NAMALWA (cell line): ENCODE results near the gene ZMIZ1.
A peak's percentile ranks its signal among the peaks of the same experiment; 100 is the strongest.

Experiments used
- DNase-seq: peaks from one replicate; pipeline ENCODE4 v3.0.0-alpha.2; 2015; ENCODE audit warnings: low spot score

The ZMIZ1 gene

DNA sequence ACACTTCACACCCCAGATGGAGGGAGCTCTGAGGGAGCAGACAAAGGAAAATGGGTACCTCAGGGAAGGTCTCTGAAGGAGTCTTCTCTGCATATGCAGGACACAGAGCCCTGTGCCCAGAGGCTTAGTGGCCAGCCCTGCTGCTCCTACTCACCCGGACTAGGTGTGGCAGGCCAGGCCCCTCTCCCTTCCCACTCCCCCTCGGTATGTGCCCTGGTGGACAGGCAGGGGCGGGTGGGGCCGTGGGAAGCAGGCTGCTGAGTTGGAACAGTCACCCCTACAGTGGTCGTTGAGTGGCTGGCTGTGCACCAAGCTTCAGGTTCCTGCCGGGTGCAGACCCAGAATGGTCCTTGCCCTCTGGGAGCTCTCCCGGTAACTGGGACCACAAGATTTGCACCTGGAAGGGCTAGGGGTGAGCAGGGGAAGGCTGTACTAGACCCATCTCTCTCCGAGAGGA is 68.6 kb downstream of the ZMIZ1 start:
- peak; percentile 3 for DNase-seq

DNA sequence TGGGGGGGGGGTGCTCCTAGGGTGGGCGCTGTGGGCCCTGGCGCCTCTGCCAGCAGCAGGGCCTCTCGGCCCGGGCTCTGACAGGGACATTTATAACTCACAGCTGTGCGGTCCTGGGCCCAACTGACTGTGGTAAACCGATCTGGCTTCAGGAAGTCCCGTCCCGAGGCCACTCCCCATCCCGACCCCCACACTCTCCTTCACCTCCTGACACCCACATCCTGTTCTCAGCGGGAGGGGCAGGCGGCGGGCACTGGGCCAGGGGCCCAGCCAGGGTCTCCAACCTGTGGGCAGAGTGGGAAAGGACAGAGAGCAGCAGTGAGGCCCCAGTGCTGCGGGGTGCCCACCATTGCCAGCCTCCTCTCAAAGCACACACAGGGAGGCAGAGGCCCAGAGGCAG is 69.1 kb downstream of the ZMIZ1 start:
- peak; percentile 35 for DNase-seq

DNA sequence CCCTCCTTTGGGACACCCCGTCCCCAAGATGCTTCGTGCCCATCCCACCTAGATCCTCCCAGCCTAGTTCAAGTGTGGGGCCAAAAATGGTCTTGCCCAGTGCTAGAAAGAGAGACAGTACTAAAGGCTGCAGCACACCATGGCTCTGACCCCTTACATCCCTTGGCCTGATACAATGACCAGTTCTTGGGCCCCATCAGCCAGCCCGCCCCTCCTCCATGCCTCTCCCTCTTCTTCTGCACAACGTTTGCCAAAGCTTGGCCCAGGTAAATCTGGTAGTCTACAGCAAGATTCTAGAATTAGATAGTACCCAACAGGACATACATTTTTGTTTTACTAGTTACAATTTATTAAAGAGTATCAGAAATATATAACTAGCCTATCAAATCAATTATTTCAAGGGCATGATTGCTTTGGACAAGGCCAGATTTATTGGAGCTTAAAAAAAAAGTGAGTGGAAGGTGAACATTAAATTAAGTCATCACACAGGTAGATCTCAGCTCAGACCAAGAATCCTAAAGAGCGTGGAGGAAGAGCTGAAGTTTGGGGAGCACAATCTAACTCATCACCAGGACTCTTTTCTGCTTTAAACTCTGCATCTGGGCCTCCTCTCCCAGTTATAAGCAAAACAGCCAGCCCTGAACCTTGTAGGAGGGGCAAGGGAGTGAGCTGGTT is 69.8 kb downstream of the ZMIZ1 start:
- DNase-seq: no peak

DNA sequence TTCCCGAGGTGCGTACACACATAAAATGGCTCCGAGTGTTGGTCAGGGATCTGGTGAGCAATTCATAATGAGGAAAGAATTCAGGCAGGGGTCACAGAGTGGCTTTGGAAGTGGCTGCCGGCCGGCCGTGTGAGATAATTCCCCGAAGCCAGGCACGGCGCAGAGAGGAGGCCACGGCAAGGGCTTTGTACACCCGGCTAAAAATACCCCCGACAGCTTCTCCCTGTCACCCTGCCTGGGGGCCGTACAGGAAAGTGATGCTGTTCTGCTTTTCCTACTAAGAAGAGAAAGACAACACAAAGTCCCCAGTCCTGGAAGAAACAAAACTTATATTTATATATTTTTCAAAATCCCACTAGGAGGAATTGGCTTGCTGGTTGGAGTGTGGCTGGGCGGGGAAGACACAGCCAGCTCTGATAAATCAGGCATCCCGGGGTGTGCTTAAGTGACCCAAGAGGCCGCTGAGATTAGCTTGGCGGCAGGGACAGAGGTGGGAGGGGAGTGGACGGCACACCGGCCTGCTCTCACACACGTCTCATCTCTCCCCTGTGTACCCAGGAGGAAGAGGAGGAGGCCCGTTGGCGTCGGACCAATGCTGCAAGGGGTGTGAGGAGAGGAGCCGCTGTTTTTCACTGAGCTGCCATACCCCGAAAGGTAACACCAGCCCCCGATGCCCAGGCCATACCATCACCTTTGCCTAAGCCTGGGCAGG is 70.5 kb downstream of the ZMIZ1 start:
- DNase-seq: no peak

DNA sequence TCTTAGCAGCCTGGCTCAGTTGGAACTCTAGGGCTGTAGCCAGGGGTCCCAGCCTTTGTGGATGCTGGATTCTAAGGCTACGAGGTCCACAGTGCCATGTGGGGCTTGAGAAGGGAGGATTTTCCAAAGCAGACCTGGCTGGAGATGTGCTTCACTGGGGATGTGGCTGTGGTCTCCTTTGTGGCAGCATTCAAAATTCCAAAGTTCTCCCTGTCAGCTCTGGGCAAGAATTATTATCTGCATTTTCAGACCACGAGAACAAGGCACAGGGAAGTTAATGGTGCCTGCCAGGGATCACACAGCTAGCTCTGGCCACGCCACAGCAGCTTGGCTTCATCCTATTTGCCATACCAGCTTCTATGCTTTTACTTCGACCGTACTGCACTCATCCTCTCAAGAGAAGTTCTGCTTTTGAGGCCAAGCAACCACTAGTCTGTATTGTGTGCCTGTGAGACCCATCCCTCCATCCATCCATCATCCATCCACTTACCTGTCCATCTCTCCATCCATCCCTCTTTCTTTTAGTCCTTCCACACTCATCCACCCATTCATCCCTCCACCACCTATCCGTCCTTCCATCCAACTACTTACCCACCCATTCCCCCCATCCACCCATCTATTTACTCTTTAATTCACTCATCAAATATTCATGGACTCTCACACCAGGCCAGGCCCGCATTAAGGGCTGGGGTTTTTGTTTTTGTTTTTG is 71.5 kb downstream of the ZMIZ1 start:
- no peak for DNase-seq

DNA sequence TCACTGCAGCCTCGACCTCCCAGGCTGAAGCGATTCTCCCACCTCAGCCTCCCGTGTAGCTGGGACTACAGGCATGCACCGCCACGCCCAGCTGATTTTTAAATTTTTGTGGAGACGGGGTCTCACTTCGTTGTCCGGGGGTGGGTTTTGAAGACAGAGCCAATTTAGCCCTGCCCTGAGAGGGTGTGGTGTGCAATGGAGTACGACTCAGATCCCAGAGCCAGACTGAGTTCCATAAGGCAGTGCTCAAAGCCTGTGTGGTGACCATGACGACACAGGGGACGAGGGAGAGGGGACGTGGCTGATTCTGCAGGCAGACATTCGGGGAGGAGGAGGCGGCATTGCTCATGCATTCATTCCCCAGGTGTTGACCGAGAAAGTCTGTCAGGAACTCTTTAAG is 72.1 kb downstream of the ZMIZ1 start:
- DNase-seq: no peak

DNA sequence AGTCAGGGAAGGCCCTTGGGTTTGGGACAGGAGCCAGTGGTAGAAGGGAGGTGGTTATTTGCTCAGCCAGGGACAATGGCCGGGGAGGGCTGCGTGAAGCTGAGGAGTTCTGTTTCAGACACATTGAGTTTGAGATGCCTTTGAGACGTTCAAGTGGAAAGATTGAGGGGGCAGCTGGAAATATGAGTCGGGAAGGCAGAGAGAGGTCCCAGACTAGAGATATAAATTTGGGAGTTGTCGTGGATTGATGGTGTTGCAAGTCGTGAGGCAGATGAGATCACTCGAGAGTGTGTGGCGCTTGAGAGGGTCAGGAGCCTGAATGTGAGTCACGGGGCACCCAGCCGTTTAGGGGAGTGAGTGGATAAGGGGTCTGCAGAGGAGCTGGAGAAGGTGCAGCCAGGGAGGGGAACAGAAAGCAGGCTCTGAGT is 73.3 kb downstream of the ZMIZ1 start:
- DNase-seq: no peak

DNA sequence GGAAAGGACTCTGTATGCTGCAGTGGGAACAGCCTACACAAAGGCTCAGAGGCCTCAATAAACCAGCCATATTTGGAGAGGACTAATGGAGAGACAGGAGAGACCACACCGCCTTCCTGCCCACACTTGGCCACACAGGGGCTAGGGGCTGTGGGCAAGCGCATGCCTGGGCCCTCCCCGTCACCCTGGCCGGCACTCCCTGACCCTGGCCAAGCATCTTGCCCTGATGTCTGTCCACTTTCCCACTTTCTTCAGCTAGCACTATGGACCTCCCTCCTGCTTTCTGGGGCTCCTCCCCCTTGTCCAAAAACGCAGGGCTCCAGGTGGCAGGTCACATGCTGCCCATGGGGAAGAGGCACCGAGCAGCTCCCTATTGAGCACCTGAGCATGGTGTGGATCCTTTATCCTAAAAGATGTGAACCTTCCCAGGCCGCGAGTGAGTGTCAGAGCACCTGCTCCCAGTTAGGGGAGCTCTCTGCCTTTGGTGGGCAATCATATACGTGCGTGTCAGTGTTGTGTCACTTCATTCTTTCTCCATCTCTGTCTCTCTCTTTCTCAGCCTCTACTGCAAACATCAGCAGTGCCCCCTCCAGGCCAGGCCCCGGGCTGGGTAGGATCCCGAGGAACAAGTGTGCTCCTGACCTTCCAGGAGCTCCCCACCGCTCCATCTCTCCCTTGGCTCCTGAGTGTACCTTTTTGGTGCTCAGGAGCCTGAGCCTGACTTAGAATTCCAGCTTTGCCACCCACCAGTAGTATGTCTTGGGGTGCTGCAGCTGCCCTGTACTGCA is 74.0 kb downstream of the ZMIZ1 start:
- DNase-seq: no peak

DNA sequence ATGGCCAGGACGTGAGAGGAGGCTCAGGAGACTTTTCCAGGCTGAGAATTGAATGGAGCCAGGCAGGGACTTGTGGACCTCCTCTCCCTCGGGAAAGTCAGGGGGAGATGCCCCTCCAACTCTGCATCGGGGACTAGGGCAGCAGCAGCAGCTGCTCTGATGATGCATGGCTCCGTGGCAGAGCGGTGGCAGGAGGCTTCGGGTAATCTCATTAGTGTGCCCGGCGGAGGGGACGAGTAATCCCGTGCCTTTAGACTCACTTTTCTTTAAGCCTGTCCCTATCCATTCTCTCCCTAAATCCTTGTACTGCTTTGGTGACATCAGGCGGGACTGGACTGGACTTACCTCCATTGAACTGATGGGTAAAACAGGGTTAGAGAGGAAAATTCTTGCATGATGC is 75.1 kb downstream of the ZMIZ1 start:
- no peak for DNase-seq

DNA sequence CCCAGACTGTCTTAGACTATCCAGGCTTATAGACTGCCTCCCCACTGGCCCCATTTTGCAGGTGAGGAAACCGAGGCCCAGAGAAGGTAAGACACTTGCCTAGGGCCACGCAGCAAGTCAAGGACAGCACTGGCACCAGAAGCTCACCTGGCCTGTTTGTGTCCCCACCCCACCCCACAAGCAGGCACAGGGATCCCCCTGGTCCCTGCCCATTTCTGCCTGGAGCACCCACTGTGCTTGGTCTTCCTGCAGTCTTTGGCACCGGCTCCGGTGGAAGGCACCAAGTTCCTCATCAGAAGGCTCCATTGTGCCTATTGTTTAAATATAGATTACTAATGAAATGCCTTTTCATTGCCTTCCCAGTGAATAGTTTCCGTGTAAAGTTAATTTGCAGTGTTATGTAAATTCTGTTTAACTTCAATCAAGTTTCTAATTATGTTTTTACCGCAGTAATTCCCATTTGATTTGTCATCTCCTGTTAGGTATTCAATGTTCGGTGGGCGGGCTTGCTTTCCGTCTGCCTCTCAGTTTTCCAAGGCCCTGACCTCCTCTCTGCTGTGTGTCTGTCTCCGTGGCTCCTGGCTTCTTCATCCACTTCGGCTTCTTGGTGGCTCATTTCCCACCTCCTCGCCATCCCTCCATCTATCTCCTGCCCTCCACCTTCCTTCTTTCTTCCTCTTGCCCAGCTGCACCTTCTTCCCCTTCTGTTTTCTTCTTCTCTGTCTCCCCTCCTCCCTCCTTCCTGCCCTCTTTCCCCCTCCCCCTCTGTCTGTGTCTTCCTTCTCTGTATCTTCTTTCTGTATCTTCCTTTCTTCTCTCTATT is 75.8 kb downstream of the ZMIZ1 start:
- DNase-seq: no peak

DNA sequence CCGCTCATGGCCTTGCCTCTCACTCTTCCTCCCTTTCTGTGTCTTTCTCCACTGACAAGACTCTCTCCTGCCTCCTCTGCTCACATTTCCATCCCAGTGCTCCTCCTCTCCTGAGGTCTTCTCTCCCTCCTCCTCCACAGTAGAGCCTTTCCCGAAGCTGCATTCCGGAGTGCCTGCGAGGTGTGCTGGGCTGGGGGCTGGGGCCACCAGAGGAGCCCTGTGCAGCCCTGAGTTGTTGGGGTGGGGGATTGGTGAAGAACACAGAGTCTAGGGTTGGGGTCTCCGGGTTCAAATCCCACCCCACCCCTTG is 76.4 kb downstream of the ZMIZ1 start:
- DNase-seq: no peak

DNA sequence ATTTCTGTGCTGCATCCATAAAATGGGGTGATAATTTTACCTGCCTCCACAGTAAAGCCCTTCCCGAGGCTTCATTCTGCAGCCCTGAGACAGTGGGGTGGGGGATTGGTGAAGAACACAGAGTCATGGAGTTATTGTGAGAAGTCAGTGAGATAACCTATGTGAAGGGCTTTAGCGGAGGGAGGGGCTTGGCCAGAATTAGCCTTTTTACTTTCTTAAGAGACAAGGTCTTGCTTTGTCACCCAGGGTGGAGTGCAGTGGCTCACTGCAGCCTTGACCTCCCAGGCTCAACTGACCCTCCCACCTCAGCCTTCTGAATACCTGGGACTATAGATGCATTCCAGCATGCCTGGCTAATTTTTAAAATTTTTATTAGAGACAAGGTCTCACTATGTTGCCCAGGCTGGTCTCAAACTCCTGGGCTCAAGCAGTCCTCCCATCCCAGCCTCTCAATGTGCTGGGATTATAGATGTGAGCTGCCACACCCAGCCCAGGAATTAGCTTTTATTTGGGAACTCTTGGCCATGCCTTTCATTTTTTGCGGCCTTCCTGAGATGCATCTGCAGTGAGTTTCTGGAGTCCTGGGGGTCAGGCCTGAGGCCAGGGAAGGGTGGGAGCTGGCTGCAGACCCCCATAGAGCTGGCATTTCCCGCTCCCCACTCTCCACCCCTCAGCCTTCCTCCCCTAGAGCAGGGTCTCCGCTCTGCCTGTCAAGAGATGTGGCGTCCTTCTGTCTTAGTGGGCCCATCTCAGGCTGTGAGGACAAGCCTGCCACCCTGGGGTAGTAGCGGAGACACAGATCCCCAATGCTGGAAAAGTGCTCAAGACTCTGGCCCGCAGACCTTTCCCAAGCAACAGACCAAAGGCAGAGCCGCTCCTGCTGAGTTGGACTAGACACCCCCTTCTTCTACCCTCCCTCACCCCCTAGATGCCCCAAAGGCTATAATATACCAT is 77.0 kb downstream of the ZMIZ1 start:
- no peak for DNase-seq

DNA sequence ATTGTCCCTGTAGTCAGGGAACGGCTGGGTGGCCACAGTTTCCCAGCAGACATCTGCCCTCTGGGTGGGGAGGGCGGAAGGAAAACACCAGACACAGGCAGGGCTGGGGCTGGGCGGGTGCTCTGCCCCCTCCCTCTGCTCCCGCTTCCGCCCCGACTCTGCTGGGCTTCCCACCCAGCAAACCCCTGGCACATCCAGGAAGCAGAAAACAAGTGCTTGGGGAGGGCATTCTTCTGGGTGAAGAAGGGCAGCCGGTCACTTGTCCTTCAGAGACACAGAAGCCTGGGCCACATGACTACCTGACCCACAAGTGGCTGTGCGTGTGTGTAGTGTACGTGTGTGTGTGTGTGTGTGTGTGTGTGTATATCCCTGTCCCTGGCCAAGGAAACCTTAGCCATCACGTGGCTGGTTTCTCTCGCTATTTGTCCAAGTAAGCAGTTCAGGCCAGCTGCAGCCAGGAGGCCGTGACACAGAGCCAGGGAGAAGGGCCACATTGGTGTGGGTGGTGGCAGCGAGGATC is 77.9 kb downstream of the ZMIZ1 start:
- no peak for DNase-seq

DNA sequence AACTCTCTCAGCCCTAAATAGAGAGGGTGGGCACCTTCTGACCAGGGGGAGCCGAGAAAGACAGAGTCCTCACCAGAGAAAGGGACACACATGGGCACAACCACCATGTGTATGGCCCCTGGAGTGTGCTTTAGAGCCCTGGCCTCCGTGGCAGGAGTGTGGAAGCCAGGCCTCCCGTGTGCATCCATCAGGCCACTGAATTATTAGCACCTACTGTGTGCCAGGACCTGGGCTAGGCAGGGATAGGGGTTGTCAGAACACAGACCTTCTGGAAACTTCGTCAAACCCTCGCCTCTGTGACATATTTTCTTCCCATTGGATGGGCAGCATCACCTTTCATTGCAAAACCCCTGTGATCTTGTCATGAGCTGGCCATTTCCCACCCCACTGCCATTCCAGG is 78.5 kb downstream of the ZMIZ1 start:
- DNase-seq: no peak

DNA sequence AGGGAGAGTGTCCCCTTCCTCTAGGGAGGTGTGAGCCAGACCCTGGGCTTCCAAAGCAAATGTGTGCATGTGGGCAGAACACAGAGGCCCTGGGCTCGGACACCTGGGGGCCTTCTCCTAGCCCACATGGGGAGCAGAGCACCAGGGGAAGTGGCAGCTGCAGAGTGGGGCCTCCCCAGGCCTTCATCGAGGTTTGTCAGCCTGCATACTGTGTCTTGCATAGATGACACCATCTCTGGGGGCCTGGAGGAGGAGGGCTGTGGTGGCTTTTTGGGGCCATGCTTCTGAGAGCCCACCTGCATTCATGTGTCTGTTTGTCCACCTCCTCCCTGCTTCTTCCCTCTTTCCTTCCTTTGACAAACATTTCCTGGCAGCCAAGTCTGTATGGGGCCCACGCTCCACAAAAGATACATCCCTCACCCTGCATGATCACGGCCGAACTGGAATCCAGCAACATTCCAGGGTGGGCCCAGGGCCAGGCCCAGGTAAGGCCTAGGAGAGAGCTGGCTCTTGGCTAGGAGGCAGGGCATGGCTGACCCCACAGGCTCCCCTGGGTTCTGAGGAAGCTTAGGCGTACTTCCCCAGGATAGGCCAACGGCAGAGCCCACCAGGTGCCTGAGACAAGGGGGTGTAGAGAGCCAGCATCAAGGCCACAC is 79.2 kb downstream of the ZMIZ1 start:
- peak; percentile 14 for DNase-seq

DNA sequence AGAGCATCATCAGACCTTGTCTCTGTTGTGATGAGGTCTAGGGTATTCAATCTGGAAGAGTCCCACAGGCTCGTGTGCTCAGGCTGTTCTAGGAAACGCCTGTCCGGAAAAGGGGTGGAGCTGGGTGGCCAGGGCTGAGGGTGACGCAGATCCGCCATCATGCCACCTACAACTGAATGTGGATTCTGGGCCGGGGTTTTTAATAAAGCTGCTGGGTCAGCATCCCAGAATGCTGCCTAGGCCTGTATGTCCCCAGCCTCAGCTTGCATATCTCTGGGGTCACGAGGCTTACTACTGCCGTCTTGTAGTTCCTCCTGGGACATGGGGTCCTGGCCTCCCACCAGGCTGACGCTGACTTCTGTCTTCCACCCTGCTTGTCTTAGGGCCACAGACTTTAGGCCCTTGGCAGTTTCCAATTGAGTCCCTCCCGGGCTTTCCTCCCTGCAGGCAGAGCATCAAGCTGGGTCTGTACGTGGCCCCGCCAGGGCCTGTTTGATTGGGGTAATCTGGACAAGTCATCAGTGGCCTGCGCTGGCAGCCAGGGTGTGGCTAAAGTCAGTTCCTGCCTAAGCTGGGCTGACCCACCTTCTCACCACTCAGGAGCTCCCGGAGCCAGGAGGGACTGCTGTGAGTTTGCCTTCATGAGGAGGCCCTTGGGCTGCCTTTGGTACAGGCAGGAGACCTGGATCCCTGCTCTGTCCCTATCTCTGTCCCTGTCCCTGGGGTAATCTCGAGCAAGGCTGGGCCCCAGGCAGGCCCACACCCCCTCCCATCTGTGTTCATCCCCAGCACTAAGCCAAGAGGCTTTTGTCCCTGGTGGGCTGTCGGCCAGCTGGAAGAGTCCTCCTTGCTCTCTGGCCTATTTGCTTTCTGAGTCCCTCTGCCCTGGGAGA is 79.9 kb downstream of the ZMIZ1 start:
- no peak for DNase-seq

DNA sequence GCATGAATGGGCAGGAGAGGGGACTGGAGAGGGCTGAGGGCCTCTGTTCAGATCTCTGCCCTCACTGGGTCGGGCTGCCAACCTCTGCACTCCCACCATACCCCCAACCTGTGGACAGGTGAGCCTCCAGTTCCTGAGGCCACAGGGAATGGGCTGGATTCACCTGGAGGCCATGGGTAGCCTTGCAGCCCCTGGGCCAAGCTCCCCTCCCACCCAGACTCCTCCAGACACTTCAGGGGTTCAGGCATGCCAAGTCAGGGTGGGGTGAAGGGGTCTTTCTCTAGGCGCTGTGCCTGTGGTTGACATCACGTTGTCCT is 80.5 kb downstream of the ZMIZ1 start:
- DNase-seq: no peak

DNA sequence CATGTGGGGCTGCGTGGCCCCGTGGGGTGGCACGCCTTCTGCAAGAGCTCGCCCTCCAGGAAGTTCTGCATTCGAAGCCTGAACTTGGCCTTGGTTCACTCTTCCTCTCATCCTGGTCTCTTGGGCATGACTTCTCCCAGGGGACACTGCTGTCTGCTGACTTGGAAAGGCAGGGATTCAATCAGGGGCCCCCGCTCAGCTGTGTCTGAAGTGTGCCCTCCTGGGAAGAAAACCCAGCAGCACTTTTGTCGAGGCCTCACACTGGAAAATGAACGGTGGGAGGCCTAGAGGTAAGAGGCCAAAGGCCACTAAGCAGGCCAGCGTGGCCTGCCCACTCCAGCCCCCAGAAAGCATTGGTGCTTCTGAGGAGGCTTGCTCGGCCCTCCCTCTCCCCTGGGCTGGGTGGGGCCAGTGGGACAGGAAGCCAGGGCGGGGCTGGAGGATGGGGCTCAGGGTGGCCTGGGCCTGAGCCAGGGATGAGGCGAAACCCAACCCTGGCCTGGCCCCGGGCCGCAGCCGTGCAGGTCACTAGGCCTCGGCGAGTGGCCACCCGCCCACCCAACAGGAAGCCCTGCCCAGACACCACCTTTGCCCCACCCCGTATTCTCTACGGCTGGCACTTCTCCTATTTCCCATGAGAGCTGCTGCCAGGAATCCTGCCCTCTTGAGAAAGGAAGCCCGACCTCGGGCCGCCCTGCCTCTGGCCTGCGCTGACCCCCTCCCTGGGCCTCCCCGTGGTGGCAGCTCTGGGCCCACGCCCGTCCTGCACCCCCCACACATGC is 81.1 kb downstream of the ZMIZ1 start:
- peak; percentile 9 for DNase-seq
